Keratinocyte (primary cell): Measurements from ENCODE around the gene GAGE1. TPM values are rescaled to one million over a fixed set of nuclear protein-coding genes. Genes with fewer than 3 reads are reported as not detected.
"Not testable (repeated sequence)": the region's sequence is repeated elsewhere in the genome, so short reads cannot be mapped to it uniquely, and the experiment has no call there.

Source experiments
- DNase-seq: peaks from one replicate; pipeline ENCODE4 v3.0.0-alpha.2; 2011; ENCODE audit warnings: low read depth, missing footprints, low spot score
- FAIRE-seq: peaks from 2 replicates; lab custom pipeline; 2011; peaks lifted over from hg19 to GRCh38; lab: Jason Lieb, UNC
- H2AFZ ChIP-seq: 2 replicates; pipeline ENCODE4 v1.6.0; 2012; ENCODE audit warnings: low read length, control low read depth, inconsistent platforms; ENCODE audit not compliant: control insufficient read depth
- H3K27ac ChIP-seq: 2 replicates; pipeline ENCODE4 v1.5.1; 2011; ENCODE audit warnings: low read length; ENCODE audit not compliant: control insufficient read depth, insufficient read depth
- H3K27me3 ChIP-seq: 3 replicates; pipeline ENCODE4 v1.6.0; 2011; ENCODE audit warnings: low read length; ENCODE audit not compliant: control insufficient read depth, insufficient read depth; ENCODE audit errors: extremely low read depth
- H3K36me3 ChIP-seq, 2 experiments: 2 replicates in 1 of 2; 3 replicates in 1 of 2; pipeline ENCODE4 v1.5.1; 2011; ENCODE audit warnings: low read length in 2 of 2, mild to moderate bottlenecking in 1 of 2; ENCODE audit not compliant: control insufficient read depth in 2 of 2, insufficient read depth in 2 of 2; ENCODE audit errors: extremely low read depth in 1 of 2
- H3K4me1 ChIP-seq: 3 replicates; pipeline ENCODE4 v1.5.1; 2011; ENCODE audit warnings: low read length; ENCODE audit not compliant: control insufficient read depth, insufficient read depth; ENCODE audit errors: extremely low read depth
- H3K4me2 ChIP-seq: 3 replicates; pipeline ENCODE4 v1.6.0; 2011; ENCODE audit warnings: low read depth, low read length; ENCODE audit not compliant: control insufficient read depth, insufficient read depth; ENCODE audit errors: extremely low read depth
- H3K4me3 ChIP-seq, 3 experiments: fragments of 200-600 bp in 1 of 3; sonication (generic) in 1 of 3; 2 replicates in 2 of 3; 3 replicates in 1 of 3; pipeline ENCODE4 v1.5.1; 2011 to 2016; ENCODE audit warnings: low read length in 3 of 3, mild to moderate bottlenecking in 3 of 3, control low read depth in 2 of 3, inconsistent platforms in 1 of 3, low read depth in 1 of 3, mixed read lengths in 1 of 3, mixed run types in 1 of 3, moderate library complexity in 1 of 3; ENCODE audit not compliant: control insufficient read depth in 2 of 3, insufficient read depth in 2 of 3; ENCODE audit errors: extremely low read depth in 1 of 3
- H3K79me2 ChIP-seq: 2 replicates; pipeline ENCODE4 v1.6.0; 2012; ENCODE audit warnings: low read length; ENCODE audit not compliant: control insufficient read depth, insufficient read depth
- H3K9ac ChIP-seq: 3 replicates; pipeline ENCODE4 v1.6.0; 2011; ENCODE audit warnings: low read length; ENCODE audit not compliant: control insufficient read depth, insufficient read depth; ENCODE audit errors: extremely low read depth
- H3K9me1 ChIP-seq: 3 replicates; pipeline ENCODE4 v1.6.0; 2011; ENCODE audit warnings: low read length; ENCODE audit not compliant: control insufficient read depth, insufficient read depth; ENCODE audit errors: extremely low read depth
- H3K9me3 ChIP-seq: 2 replicates; pipeline ENCODE4 v1.5.1; 2012; ENCODE audit warnings: low read depth, low read length; ENCODE audit not compliant: control insufficient read depth
- H4K20me1 ChIP-seq: 3 replicates; pipeline ENCODE4 v1.6.0; 2011; ENCODE audit warnings: low read length; ENCODE audit not compliant: control insufficient read depth, insufficient read depth; ENCODE audit errors: extremely low read depth
- dilution Hi-C: fragments of 300-500 bp; cut with MboI; formaldehyde crosslinking; loops from one replicate; pipeline ENCODE4 v1.7.0; 2020; ENCODE audit warnings: low sequenced_read_pairs; ENCODE audit not compliant: extremely low pct_ligation_motif_present
- polyA minus RNA-seq, 3 experiments: library from RNA; depleted of rRNA, polyadenylated mRNA; stranded (reverse); fragments of >200 nt; gene quantifications; 1 replicate in 1 of 3; 2 replicates in 1 of 3; 3 replicates in 1 of 3; pipeline ENCODE4 v1.2.3, GENCODE V29; 2011
- polyA plus RNA-seq, 5 experiments: library from polyadenylated mRNA; depleted of rRNA in 3 of 5; stranded (reverse) in 3 of 5; stranded (forward) in 1 of 5; unstranded in 1 of 5; fragments of >200 nt; gene quantifications; 1 replicate in 1 of 5; 2 replicates in 3 of 5; 3 replicates in 1 of 5; pipeline versions ENCODE4 v1.2.1 to v1.2.3, GENCODE V29; 2011 to 2012; ENCODE audit warnings: missing spikeins in 2 of 5, low read depth in 1 of 5, low replicate concordance in 1 of 5

The GAGE1 gene, protein sequence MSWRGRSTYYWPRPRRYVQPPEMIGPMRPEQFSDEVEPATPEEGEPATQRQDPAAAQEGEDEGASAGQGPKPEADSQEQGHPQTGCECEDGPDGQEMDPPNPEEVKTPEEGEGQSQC
- polyA plus RNA-seq (not detected in 3 replicates), polyA minus RNA-seq (not detected in 3 replicates)
- not detected for polyA plus RNA-seq (2011; ENCODE audit: low read depth)
- polyA plus RNA-seq (2011; cell fraction: cytosol; rRNA removed) = not detected in 2 replicates
- polyA plus RNA-seq (2011; cell fraction: nucleus; rRNA removed) = not detected in 2 replicates
- polyA plus RNA-seq (2012; ENCODE audit: low replicate concordance) = not detected in 2 replicates
- polyA minus RNA-seq (2011; cell fraction: cytosol; rRNA and poly(A)+ RNA removed) = not detected
- polyA minus RNA-seq (2011; cell fraction: nucleus; rRNA and poly(A)+ RNA removed) = not detected in 2 replicates

DNA sequence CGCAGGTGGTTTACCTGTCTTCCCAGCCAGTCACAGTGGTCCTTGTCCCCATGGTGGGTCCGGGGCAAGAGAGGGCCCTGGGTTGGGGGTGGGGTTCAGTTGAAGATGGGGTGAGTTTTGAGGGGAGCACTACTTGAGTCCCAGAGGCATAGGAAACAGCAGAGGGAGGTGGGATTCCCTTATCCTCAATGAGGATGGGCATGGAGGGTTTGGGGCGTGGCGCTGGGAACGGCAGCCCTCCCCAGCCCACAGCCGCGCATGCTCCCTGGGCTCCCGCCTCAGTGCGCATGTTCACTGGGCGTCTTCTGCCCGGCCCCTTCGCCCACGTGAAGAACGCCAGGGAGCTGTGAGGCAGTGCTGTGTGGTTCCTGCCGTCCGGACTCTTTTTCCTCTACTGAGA, at the start of gene GAGE1:
Gene GAGE1, plus strand, starts transcription at position 301 of the 400 bp plus-strand sequence. CDS start 1,155 bp downstream, outside the sequence.
- H3K27me3 ChIP-seq, FAIRE-seq, DNase-seq, H2AFZ ChIP-seq, H3K4me1 ChIP-seq, H3K9me1 ChIP-seq, H3K9ac ChIP-seq, H4K20me1 ChIP-seq, H3K27ac ChIP-seq, H3K4me3 ChIP-seq, dilution Hi-C loops, H3K79me2 ChIP-seq, H3K36me3 ChIP-seq, H3K4me2 ChIP-seq, H3K9me3 ChIP-seq: not testable (repeated sequence)

DNA sequence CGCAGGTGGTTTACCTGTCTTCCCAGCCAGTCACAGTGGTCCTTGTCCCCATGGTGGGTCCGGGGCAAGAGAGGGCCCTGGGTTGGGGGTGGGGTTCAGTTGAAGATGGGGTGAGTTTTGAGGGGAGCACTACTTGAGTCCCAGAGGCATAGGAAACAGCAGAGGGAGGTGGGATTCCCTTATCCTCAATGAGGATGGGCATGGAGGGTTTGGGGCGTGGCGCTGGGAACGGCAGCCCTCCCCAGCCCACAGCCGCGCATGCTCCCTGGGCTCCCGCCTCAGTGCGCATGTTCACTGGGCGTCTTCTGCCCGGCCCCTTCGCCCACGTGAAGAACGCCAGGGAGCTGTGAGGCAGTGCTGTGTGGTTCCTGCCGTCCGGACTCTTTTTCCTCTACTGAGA, 47.8 kb upstream of the GAGE1 start, which contains the start of gene GAGE12E:
Gene GAGE12E, plus strand, starts transcription at position 301 of the 400 bp plus-strand sequence. CDS start 1,155 bp downstream, outside the sequence.
- H3K36me3 ChIP-seq = not testable (repeated sequence)

GRCh38 chrX:49560542-49560941, 38.3 kb upstream of the GAGE1 start, which contains the start of gene GAGE12F:
Gene GAGE12F, plus strand, starts transcription at chrX:49560842. Its CDS starts 1,155 bp downstream, at chrX:49561997.
- H4K20me1 ChIP-seq, H2AFZ ChIP-seq, H3K4me3 ChIP-seq, H3K4me2 ChIP-seq, H3K9me3 ChIP-seq, H3K9me1 ChIP-seq, H3K79me2 ChIP-seq, H3K27ac ChIP-seq, H3K36me3 ChIP-seq, H3K27me3 ChIP-seq, FAIRE-seq, H3K4me1 ChIP-seq, H3K9ac ChIP-seq, dilution Hi-C loops, DNase-seq: not testable (repeated sequence)

More for the DNA sequence above, 47.8 kb upstream of the GAGE1 start, which contains the start of gene GAGE12E:
- H3K4me1 ChIP-seq, H3K27me3 ChIP-seq, DNase-seq, dilution Hi-C loops, H3K79me2 ChIP-seq, H3K9ac ChIP-seq, H2AFZ ChIP-seq, H3K4me2 ChIP-seq, FAIRE-seq, H3K27ac ChIP-seq, H3K9me1 ChIP-seq, H4K20me1 ChIP-seq, H3K9me3 ChIP-seq, H3K4me3 ChIP-seq: not testable (repeated sequence)

DNA sequence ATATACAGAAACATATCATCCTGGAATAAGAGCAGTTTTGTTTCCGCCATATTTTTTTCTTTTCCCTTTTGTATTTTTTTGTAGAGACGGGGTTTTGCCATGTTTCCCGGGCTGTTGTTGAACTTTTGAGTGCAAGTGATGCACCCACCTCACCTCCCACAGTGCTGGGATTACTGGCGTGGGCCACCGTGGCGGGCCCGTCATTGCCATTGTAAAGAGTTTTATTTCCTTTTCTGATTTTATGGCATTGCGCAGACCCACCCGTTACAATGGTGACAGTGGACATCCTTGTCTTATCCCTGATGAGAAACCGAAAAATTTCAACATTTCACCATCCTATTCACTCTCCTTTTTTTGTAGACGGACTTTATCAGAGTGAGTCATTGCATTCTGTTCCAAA, 30.1 kb upstream of the GAGE1 start:
- not testable (repeated sequence) for H3K27ac ChIP-seq, H4K20me1 ChIP-seq, DNase-seq

GRCh38 chrX:49569152-49569551, 29.7 kb upstream of the GAGE1 start:
- H3K36me3 ChIP-seq, H3K27ac ChIP-seq, FAIRE-seq, H3K4me1 ChIP-seq, H4K20me1 ChIP-seq, DNase-seq, H3K9me1 ChIP-seq, dilution Hi-C loops, H3K4me2 ChIP-seq, H3K27me3 ChIP-seq, H3K9ac ChIP-seq, H3K4me3 ChIP-seq, H3K79me2 ChIP-seq, H3K9me3 ChIP-seq, H2AFZ ChIP-seq: not testable (repeated sequence)

More for the DNA sequence above, 30.1 kb upstream of the GAGE1 start:
- H3K79me2 ChIP-seq, H3K9me1 ChIP-seq, dilution Hi-C loops, H3K9ac ChIP-seq, FAIRE-seq, H3K36me3 ChIP-seq, H2AFZ ChIP-seq, H3K4me1 ChIP-seq, H3K4me2 ChIP-seq, H3K27me3 ChIP-seq, H3K4me3 ChIP-seq, H3K9me3 ChIP-seq: not testable (repeated sequence)
